Dermis lymphatic vessel endothelial cell (primary cell): ENCODE results near the gene POLR3A. TPM values are rescaled to one million over a fixed set of nuclear protein-coding genes. Genes with fewer than 3 reads are reported as not detected.

Experiments used
- total RNA-seq: library from RNA; depleted of rRNA; stranded (reverse); fragments of >200 nt; gene quantifications from 2 replicates; pipeline ENCODE4 v1.2.1, GENCODE V29; 2014

Gene POLR3A
- total RNA-seq = 11.1 and 11.4 TPM in 2 replicates

DNA sequence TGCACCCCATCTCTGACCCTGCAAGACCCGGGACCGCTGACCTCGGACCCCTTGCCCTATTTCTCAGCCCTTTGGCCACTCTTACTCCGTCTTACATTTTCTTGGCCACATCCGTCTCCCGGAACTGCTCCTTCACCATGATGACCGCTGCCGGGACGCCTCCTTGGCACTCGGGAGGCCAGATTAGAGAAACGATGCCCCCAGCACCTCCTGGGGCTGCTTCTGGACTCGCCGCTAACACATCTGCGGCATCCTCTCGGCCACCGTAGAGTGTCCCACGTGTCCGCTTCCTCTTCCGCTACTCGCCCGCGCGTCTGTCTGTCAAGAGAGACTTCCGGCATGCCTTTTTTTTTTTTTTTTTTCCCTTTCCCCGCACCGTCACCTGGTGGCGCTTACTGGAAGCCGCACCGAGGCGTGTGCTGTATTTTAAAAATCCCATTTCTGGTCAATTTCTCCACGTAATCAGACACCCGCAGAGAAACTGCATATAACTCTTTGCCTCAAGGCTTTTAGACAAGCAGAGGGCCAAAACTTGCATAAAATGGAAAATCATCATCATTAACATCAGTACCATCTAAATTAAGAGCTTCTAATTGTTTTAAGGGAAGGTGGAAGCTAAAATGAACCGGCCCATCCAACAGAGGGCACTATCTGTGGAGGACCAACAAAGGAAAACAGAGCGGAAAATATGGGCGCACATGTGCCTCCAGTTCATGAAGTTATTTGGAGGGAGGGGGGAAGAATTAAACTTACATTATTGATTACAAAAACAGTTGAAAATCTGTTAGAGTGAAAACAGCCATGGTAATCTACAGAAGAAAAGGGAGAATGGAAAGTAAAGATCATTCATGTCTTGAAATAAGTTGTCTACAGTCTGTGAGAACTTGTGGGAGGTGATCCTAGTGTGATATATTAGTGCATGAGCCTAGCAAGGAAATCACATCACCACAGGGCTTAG, at the start of gene POLR3A:
TSS of gene POLR3A (minus strand) at position 247 of the 958 bp plus-strand sequence. CDS start at position 139, 108 bp downstream.

DNA sequence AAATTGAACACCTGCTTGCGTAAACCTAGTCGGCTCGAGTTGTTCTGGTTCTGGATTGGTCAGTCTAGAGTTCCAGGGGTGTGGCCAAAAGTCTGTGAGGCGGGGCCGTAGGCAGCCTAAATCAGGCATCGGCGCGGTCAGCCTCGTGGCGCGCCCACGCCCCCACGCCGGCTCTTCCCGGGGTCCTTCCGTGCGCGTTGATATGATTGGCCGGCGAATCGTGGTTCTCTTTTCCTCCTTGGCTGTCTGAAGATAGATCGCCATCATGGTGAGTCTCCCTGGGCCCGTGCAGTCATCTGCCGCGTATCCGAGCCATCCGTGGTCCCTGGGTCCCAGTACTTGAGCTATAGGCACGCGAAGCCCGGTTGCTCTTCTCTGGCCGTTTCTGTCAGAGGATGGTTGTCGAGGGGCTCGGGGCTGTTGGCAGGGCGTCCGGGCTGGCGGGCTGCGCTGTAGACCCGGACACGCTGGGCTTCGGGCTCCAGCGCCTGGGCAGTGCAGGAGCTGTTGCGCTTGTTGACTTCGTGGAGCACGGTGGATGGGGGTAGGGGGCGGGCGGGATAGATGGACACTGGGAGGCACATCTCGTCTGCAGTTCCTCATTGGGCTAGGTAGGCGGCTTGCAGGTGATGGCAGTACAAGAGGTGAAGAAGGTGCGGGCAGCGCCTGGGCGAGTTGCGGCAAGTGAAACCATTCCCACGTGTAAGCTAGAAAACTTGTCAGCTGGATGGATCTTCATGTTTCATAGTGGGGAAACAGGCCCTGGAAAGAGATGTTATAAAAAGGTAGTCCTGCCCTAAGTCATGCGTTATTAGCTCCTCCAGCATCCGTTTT, 4.5 kb upstream of the POLR3A start, which contains the start of gene RPS24:
TSS of gene RPS24 (plus strand) at position 227 of the 834 bp plus-strand sequence. CDS start at position 266, 39 bp downstream.

DNA sequence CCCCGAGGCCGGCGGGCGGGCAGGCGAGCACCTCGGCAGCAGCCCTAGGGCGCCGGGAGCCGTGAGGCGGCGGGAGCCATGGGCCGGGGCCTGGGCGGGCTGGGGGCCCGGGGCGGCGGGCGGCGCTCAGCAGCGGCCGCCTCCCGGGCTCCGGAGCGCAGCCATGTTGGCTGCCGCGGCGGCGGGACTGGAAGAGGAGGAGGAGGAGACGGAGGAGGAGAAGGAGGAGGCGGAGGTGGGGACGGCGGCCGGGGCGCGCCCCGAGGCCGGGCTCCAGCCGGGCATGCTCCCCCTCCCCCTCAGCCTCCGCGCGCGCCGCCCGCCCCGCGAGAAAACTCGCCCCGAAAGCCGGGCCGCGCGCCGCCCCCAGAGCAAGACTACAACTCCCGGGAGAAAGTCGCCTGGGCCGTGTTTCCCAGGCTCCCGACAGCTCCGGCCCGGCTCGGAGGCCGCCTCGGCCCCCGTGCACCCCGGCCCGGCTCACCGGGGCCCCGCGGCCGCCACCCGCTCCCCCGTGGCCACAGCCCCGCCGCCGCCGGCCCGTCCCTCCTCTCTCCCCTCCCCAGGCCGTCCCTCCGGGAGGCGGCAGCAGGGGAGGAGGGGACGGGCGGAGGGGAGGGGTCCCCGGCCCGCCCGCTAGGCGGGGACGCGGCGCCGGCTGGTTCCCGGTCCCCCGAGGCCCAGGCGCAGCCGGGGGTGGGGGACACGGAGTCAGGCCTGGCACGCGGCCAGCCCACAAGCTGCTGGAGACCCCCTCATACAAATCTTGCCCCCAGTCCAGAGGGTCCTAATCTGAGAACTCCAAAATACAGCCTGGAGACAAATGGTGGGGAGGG, 102.5 kb downstream of the POLR3A start, which contains the start of gene DLG5:
TSS of gene DLG5 (minus strand) at position 190 of the 836 bp plus-strand sequence. CDS start 235 bp downstream, outside the sequence.

Other genes with a start within 250 kb of the POLR3A start
- 5.5 and 7.3 TPM in 2 replicates for gene DLG5, start 102.8 kb downstream of the POLR3A start, total RNA-seq
- 2,007 and 2,730 TPM in 2 replicates for gene RPS24, start 4.3 kb upstream of the POLR3A start, total RNA-seq